GM12892 (cell line): ENCODE results near the gene DCC.

ENCODE experiments used
- POLR2AphosphoS5 ChIP-seq: IDR thresholded peaks from 2 replicates; pipeline ENCODE4 v1.6.1; 2011; ENCODE audit warnings: low read depth, low read length, control low read depth
- TAF1 ChIP-seq: IDR thresholded peaks from 2 replicates; pipeline ENCODE4 v1.6.1; 2011; ENCODE audit warnings: low read depth, mild to moderate bottlenecking, control low read depth, low read length, borderline replicate concordance

GRCh38 chr18:53253789-53254188 lies 913.8 kb downstream of the DCC start:
- TF ChIP-seq TAF1 (no peak), POLR2AphosphoS5 (no peak)
